Epithelial cell of esophagus (primary cell): ENCODE results near the gene BTNL8.
"Not testable (repeated sequence)": the region's sequence is repeated elsewhere in the genome, so short reads cannot be mapped to it uniquely, and the experiment has no call there.

Source experiments
- DNase-seq: peaks from one replicate; pipeline ENCODE4 v3.0.0; 2010; ENCODE audit warnings: low read depth
- H3K4me3 ChIP-seq: 2 replicates; pipeline ENCODE4 v1.5.1; 2011; ENCODE audit warnings: mild to moderate bottlenecking, low read length, control low read depth
- CTCF ChIP-seq: IDR thresholded peaks from 2 replicates; pipeline ENCODE4 v1.5.1; 2011; ENCODE audit warnings: low read depth, mild to moderate bottlenecking, low read length, control low read depth, inconsistent platforms; ENCODE audit not compliant: insufficient read depth; ENCODE audit errors: missing control alignments

BTNL8 gene

GRCh38 chr5:180869587-180869986 is 29.4 kb upstream of the BTNL8 start:
- TF ChIP-seq CTCF = no peak
- no peak overlapping the region for H3K4me3 ChIP-seq
- DNase-seq = no peak

GRCh38 chr5:180870276-180871068 is 28.5 kb upstream of the BTNL8 start:
- no peak for DNase-seq
- no peak for TF ChIP-seq CTCF
- H3K4me3 ChIP-seq = no peak overlapping the region

DNA sequence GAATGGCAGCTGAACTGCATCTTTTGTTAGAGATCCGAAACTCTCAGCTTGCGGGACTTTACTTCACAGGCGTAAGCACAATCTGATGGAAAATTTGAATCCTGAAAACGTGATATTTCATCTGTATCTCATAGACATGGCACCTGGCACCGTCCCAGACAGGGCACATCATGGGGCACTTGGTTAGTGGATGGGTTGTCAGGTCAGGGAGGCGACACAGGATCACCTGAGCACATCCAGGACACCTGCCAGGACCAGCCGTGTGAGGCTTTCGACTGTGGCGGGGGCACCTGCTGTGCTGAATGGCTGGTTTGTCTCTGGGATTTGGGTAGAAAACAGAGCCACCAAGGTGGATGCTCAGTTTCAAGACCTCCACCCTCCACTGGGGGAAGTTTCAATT is 26.5 kb upstream of the BTNL8 start:
- H3K4me3 ChIP-seq = no peak overlapping the region
- no peak for TF ChIP-seq CTCF
- no peak for DNase-seq

DNA sequence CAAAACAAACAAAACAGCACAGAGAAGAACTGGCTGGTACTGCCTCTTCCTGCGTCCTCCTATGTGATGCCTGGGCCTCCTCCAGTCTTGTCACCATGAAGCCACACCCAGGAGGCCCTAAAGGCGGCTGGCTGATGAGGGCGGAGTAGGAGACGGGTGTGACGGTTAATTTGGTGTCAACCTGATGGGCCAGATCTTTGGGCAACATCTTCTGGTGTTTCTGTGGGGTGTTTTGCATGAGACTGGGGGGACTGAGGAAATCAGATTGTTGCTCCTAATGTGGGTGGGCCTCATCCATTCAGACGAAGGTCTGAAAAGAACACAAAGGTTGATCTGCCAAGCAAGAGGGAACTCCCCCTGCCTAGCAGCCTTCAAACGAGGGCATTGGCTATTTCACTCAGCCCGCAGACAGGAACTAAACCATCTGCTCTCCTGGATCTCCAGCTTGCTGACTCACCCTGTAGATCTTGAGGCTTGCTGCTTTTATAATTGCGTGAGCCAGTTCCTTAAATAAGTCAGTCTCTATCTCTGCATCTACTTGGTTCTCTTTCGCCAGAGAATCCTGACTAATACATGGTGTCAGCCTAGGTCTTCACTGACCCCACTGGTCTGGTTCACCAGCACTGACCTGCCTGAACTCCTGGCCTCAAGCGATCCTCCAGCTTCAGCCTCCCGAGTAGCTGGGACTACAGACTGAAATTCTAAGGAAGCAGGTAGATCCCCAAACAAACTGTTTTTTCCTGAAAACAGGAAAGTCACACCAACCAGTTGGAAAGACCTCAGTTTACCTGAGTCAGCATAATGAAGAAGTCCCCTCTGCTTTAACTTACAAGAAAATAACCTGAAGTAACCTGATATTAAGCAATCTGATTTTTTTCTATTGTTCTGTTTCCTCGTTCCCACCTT is 25.1 kb upstream of the BTNL8 start:
- peak; percentile 29 for DNase-seq
- no peak for TF ChIP-seq CTCF
- no peak overlapping the region for H3K4me3 ChIP-seq

- no peak for DNase-seq
- no peak for TF ChIP-seq CTCF
- H3K4me3 ChIP-seq = no peak overlapping the region
These were observed 24.0 kb upstream of the BTNL8 start for GRCh38 chr5:180874804-180875582.

- TF ChIP-seq CTCF = no peak
- DNase-seq = no peak
- H3K4me3 ChIP-seq = no peak overlapping the region
These were observed 23.0 kb upstream of the BTNL8 start for GRCh38 chr5:180875860-180876426.

DNA sequence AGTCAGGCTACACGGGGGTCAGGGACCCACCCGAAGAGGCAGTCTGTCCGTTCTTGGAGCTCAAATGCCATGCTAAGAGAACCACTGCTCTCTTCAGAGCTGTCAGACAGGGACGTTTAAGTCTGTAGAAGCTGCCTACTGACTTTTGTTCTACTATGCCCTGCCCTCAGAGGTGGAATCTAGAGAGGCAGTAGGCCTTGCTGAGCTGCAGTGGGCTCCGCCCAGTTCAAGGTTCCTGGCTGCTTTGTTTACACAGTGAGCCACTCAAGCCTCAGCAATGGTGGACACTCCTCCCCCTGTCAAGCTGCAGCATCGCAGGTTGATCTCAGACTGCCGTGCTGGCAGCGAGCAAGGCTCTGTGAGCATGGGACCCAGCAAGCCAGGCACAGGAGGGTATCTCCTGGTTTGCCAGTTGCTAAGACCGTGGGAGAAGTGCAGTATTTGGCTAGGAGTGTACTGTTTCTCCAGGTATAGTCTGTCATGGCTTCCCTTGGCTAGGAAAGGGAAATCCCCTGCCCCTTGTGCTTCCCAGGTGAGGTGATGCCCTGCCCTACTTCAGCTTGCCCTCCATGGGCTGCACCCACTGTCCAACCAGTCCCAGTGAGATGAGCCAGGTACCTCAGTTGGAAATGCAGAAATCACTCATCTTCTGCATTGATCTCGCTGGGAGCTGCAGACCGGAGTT is 13.0 kb upstream of the BTNL8 start:
- peak; percentile 67 for DNase-seq
- H3K4me3 ChIP-seq = not testable (repeated sequence)
